H9 (cell line): Measurements from ENCODE around the gene RGS3. TPM values are rescaled to one million over a fixed set of nuclear protein-coding genes. Genes with fewer than 3 reads are reported as not detected.

ENCODE experiments used
- DNase-seq: peaks from one replicate; pipeline ENCODE4 v3.0.0-alpha.2; 2017
- H2AFZ ChIP-seq: one replicate; pipeline ENCODE4 v1.6.1; 2013; ENCODE audit warnings: mild to moderate bottlenecking, low read length, control low read depth, moderate library complexity
- H2AK5ac ChIP-seq: 2 replicates; pipeline ENCODE4 v1.6.1; 2013; ENCODE audit warnings: low read length, control low read depth, mixed read lengths; ENCODE audit not compliant: insufficient read length
- H2BK120ac ChIP-seq: one replicate; pipeline ENCODE4 v1.6.1; 2013; ENCODE audit warnings: low read depth, mild to moderate bottlenecking, low read length, control low read depth, inconsistent platforms; ENCODE audit not compliant: poor library complexity, severe bottlenecking
- H2BK12ac ChIP-seq: 2 replicates; pipeline ENCODE4 v1.6.1; 2013; ENCODE audit warnings: low read length, control low read depth, mixed read lengths, low read depth; ENCODE audit not compliant: insufficient read length
- H2BK15ac ChIP-seq: 2 replicates; pipeline ENCODE4 v1.6.1; 2013; ENCODE audit warnings: low read depth, low read length, control low read depth
- H2BK20ac ChIP-seq: one replicate; pipeline ENCODE4 v1.6.1; 2013; ENCODE audit warnings: low read depth, mild to moderate bottlenecking, low read length, control low read depth, inconsistent platforms; ENCODE audit not compliant: poor library complexity, severe bottlenecking
- H2BK5ac ChIP-seq: 2 replicates; pipeline ENCODE4 v1.6.1; 2013; ENCODE audit warnings: low read length, control low read depth, mixed read lengths; ENCODE audit not compliant: insufficient read length
- H3K14ac ChIP-seq: 2 replicates; pipeline ENCODE4 v1.6.1; 2013; ENCODE audit warnings: low read length, control low read depth; ENCODE audit not compliant: insufficient read depth
- H3K18ac ChIP-seq: 2 replicates; pipeline ENCODE4 v1.6.1; 2013; ENCODE audit warnings: low read depth, mild to moderate bottlenecking, mixed read lengths, low read length, control low read depth; ENCODE audit not compliant: insufficient read length
- H3K23ac ChIP-seq: 2 replicates; pipeline ENCODE4 v1.6.1; 2013; ENCODE audit warnings: low read length, control low read depth, mixed read lengths, low read depth; ENCODE audit not compliant: insufficient read length
- H3K23me2 ChIP-seq: 2 replicates; pipeline ENCODE4 v1.6.1; 2013; ENCODE audit warnings: low read depth, mild to moderate bottlenecking, mixed read lengths, low read length, control low read depth; ENCODE audit not compliant: insufficient read length, poor library complexity, severe bottlenecking
- H3K27ac ChIP-seq: 2 replicates; pipeline ENCODE4 v1.5.1; 2013; ENCODE audit warnings: low read length, control low read depth, mixed read lengths, low read depth; ENCODE audit not compliant: insufficient read length
- H3K27me3 ChIP-seq: 2 replicates; pipeline ENCODE4 v1.6.1; 2013; ENCODE audit warnings: low read length, control low read depth, inconsistent platforms; ENCODE audit not compliant: insufficient read depth
- H3K4ac ChIP-seq: 2 replicates; pipeline ENCODE4 v1.6.1; 2013; ENCODE audit warnings: low read depth, mild to moderate bottlenecking, control low read depth, inconsistent platforms, low read length, moderate library complexity
- H3K4me1 ChIP-seq: 2 replicates; pipeline ENCODE4 v1.6.1; 2013; ENCODE audit warnings: low read length, control low read depth, inconsistent platforms; ENCODE audit not compliant: insufficient read depth
- H3K4me2 ChIP-seq: 2 replicates; pipeline ENCODE4 v1.6.1; 2013; ENCODE audit warnings: low read length, control low read depth, mixed read lengths; ENCODE audit not compliant: insufficient read length, insufficient read depth
- H3K56ac ChIP-seq: 2 replicates; pipeline ENCODE4 v1.6.1; 2013; ENCODE audit warnings: low read depth, mild to moderate bottlenecking, mixed read lengths, low read length, control low read depth; ENCODE audit not compliant: insufficient read length
- H3K79me1 ChIP-seq: 2 replicates; pipeline ENCODE4 v1.6.1; 2013; ENCODE audit warnings: low read depth, mild to moderate bottlenecking, moderate library complexity, low read length, control low read depth, inconsistent platforms; ENCODE audit not compliant: insufficient read depth, poor library complexity, severe bottlenecking
- H3K79me2 ChIP-seq: 2 replicates; pipeline ENCODE4 v1.6.1; 2013; ENCODE audit warnings: low read length, control low read depth, inconsistent platforms; ENCODE audit not compliant: insufficient read depth
- H3K9ac ChIP-seq: 2 replicates; pipeline ENCODE4 v1.6.1; 2013; ENCODE audit warnings: low read length, control low read depth, mixed read lengths; ENCODE audit not compliant: insufficient read length; ENCODE audit errors: extremely low read depth
- H3K9me3 ChIP-seq: one replicate; pipeline ENCODE4 v1.6.1; 2013; ENCODE audit warnings: low read depth, low read length, inconsistent platforms; ENCODE audit not compliant: control insufficient read depth
- H3T11ph ChIP-seq: one replicate; pipeline ENCODE4 v1.6.1; 2013; ENCODE audit warnings: mild to moderate bottlenecking, low read length, control low read depth, inconsistent platforms
- H4K20me1 ChIP-seq: one replicate; pipeline ENCODE4 v1.6.1; 2013; ENCODE audit not compliant: control insufficient read depth, insufficient read length, insufficient read depth
- H4K5ac ChIP-seq: 2 replicates; pipeline ENCODE4 v1.6.1; 2013; ENCODE audit warnings: low read depth, mild to moderate bottlenecking, mixed read lengths, low read length, control low read depth; ENCODE audit not compliant: insufficient read length
- H4K8ac ChIP-seq: replicated peaks from 2 replicates; pipeline ENCODE4 v1.6.1; 2013; ENCODE audit warnings: low read length, control low read depth, mixed read lengths, low read depth; ENCODE audit not compliant: insufficient read length
- H4K91ac ChIP-seq: 2 replicates; pipeline ENCODE4 v1.6.1; 2013; ENCODE audit warnings: low read depth, mild to moderate bottlenecking, moderate library complexity, mixed read lengths, low read length, control low read depth; ENCODE audit not compliant: insufficient read length
- H3K27ac Mint-ChIP-seq, 3 experiments: 2 replicates in 2 of 3; 3 replicates in 1 of 3; pipeline ENCODE4 v1.8.0; 2020 to 2021; ENCODE audit warnings: mixed read lengths in 3 of 3, mild to moderate bottlenecking in 1 of 3, moderate library complexity in 1 of 3
- H3K27me3 Mint-ChIP-seq: 2 replicates; pipeline ENCODE4 v1.8.0; 2021; ENCODE audit warnings: low read depth, mild to moderate bottlenecking, moderate library complexity, mixed read lengths
- H3K36me3 Mint-ChIP-seq, 3 experiments: 2 replicates in 2 of 3; 3 replicates in 1 of 3; pipeline ENCODE4 v1.8.0; 2020 to 2021; ENCODE audit warnings: low read depth in 3 of 3, mixed read lengths in 3 of 3; ENCODE audit not compliant: insufficient read depth in 1 of 3
- H3K4me1 Mint-ChIP-seq, 2 experiments: 2 replicates each; pipeline ENCODE4 v1.8.0; 2020; ENCODE audit warnings: mixed read lengths in 2 of 2
- H3K4me3 Mint-ChIP-seq, 2 experiments: 2 replicates in 1 of 2; 3 replicates in 1 of 2; pipeline ENCODE4 v1.8.0; 2020 to 2021; ENCODE audit warnings: mild to moderate bottlenecking in 2 of 2, mixed read lengths in 2 of 2, moderate library complexity in 1 of 2
- H3K9me3 Mint-ChIP-seq, 2 experiments: 2 replicates in 1 of 2; 3 replicates in 1 of 2; pipeline ENCODE4 v1.8.0; 2020; ENCODE audit warnings: mild to moderate bottlenecking in 2 of 2, mixed read lengths in 2 of 2, moderate library complexity in 1 of 2
- CTCF ChIP-seq: fragments of 200-600 bp; sonication (generic); conservative IDR thresholded peaks from 3 replicates; pipeline ENCODE4 v1.8.0; 2021; ENCODE audit warnings: antibody characterized with exemption, mild to moderate bottlenecking
- WGBS: extraction: QIAGEN DNeasy Blood & Tissue Kit; methylation state at CpG from one replicate; pipeline ENCODE4 v1.1.7; 2013; ENCODE audit warnings: missing lambda C conversion rate, low lambda C conversion rate, mixed read lengths; ENCODE audit not compliant: insufficient read length; ENCODE audit errors: extremely low coverage; 5-methylcytosine and 5-hydroxymethylcytosine counted together
- total RNA-seq: library from RNA; stranded (reverse); gene quantifications from 2 replicates; pipeline ENCODE4 v1.2.1, GENCODE V29; 2021

The RGS3 gene
- total RNA-seq, 1 experiment from 2014 or later: 13.9 TPM

DNA sequence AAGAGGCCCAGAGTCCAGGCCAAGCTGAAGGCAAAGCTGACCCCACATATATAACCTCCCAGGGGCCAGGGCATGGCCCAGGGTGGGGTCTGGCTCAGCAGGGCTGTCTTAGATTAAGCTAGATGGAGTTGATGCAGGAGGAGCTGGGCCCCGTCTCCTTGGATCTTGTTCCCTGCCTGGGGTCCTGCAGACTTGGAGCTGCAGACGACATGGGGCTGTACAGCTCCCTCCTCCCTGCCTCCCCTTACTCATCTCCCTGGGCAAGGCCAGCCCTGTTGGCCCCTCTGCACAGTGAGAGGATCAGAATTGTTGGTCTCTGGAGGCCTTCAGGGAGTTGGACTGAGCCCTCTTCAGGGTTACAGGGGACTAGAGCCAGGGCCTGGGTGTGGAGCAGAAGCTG, 134.9 kb downstream of the RGS3 start:
- no peak overlapping the region for H3K56ac ChIP-seq
- no peak overlapping the region for H2BK15ac ChIP-seq
- peaks cover 11% of the 10 kb centered on the region for H3K23me2 ChIP-seq
- H2BK120ac ChIP-seq: no peak overlapping the region
- H3K4me2 ChIP-seq: no peak overlapping the region
- no peaks in the 10 kb centered on the region for H3K9me3 Mint-ChIP-seq
- H3K14ac ChIP-seq: no peak overlapping the region
- peak; percentile 25 for DNase-seq
- no peaks in the 10 kb centered on the region for H3K79me1 ChIP-seq
- H3K4me1 ChIP-seq: peaks cover 12% of the 10 kb centered on the region; the same call in 1 of the 2 replicates
- H3K4ac ChIP-seq: no peak overlapping the region
- H3K79me2 ChIP-seq: peaks cover 3% of the 10 kb centered on the region; the same call in 1 of the 2 replicates
- H3K18ac ChIP-seq: no peak overlapping the region
- no peak overlapping the region for H3K9ac ChIP-seq
- no peak for TF ChIP-seq CTCF
- no peak overlapping the region for H4K5ac ChIP-seq
- WGBS: no CpG with 5 or more reads among the region's 2 CpGs
- H3K27ac Mint-ChIP-seq: no peak overlapping the region; a peak in 2 of 7 replicates
- no peak overlapping the region for H2BK12ac ChIP-seq
- no peak overlapping the region for H3T11ph ChIP-seq
- no peak overlapping the region for H4K8ac ChIP-seq
- no peak overlapping the region for H3K27ac ChIP-seq
- H2AK5ac ChIP-seq: no peak overlapping the region
- no peak overlapping the region for H3K23ac ChIP-seq
- H2BK20ac ChIP-seq: no peak overlapping the region
- no peak overlapping the region for H2BK5ac ChIP-seq
- H4K91ac ChIP-seq: no peak overlapping the region
- H3K27me3 ChIP-seq: no peaks in the 10 kb centered on the region
- no peak overlapping the region for H2AFZ ChIP-seq
- H3K36me3 Mint-ChIP-seq: peaks cover 17 to 27% (median 23%) of the 10 kb centered on the region in 3 experiments; a peak in 6 of 7 replicates
- peaks cover 37 to 56% of the 10 kb centered on the region in 2 experiments for H3K4me1 Mint-ChIP-seq
- no peaks in the 10 kb centered on the region for H4K20me1 ChIP-seq
- no peaks in the 10 kb centered on the region for H3K9me3 ChIP-seq
- H3K4me3 Mint-ChIP-seq: no peak overlapping the region
- H3K27me3 Mint-ChIP-seq: peaks cover 1% of the 10 kb centered on the region; the same call in 1 of the 2 replicates
